A549 (cell line): ENCODE measurements around the gene ERGIC1.

Experiments used
- CBX2 ChIP-seq: fragments of 200-600 bp; sonication (generic); IDR thresholded peaks from 2 replicates; pipeline ENCODE4 v1.6.1; 2016; ENCODE audit warnings: low read depth, mild to moderate bottlenecking, borderline replicate concordance
- CEBPB ChIP-seq, 2 experiments: fragments of >200 bp in 1 of 2; sonication (Bioruptor Twin) in 1 of 2; formaldehyde crosslinking in 1 of 2; IDR thresholded peaks; 2 replicates each; pipeline ENCODE4 v1.6.1; 2012 to 2016
- CHD2 ChIP-seq: fragments of 150-350 bp; IDR thresholded peaks from 2 replicates; pipeline ENCODE4 v1.6.1; 2014; ENCODE audit warnings: low read length; ENCODE audit not compliant: partially characterized antibody
- EP300 ChIP-seq, 2 experiments: fragments of >200 bp; sonication (Bioruptor Twin); formaldehyde crosslinking; IDR thresholded peaks; 2 replicates in 1 of 2; 3 replicates in 1 of 2; pipeline ENCODE4 v1.6.1; 2016 to 2017
- HMGXB4 ChIP-seq: fragments of 250-450 bp; sonication (Bioruptor Pico); IDR thresholded peaks from 2 replicates; pipeline ENCODE4 v1.5.0; 2021; ENCODE audit warnings: mild to moderate bottlenecking, moderate library complexity, borderline replicate concordance
- JUN ChIP-seq, 2 experiments: fragments of >200 bp; sonication (Bioruptor Twin); formaldehyde crosslinking; IDR thresholded peaks; 2 replicates in 1 of 2; 3 replicates in 1 of 2; pipeline ENCODE4 v1.6.1; 2016 to 2017
- MAFK ChIP-seq: fragments of 450-650 bp; IDR thresholded peaks from 2 replicates; pipeline ENCODE4 v1.6.1; 2014; ENCODE audit not compliant: partially characterized antibody
- MAZ ChIP-seq: fragments of 150-350 bp; IDR thresholded peaks from 2 replicates; pipeline ENCODE4 v1.6.1; 2014; ENCODE audit warnings: antibody characterized with exemption, low read depth, low read length, borderline replicate concordance
- POLR2A ChIP-seq: IDR thresholded peaks from 2 replicates; pipeline ENCODE4 v1.6.1; 2012; ENCODE audit warnings: mild to moderate bottlenecking, low read length
- RAD21 ChIP-seq, 2 experiments: fragments of >200 bp in 1 of 2; sonication (Bioruptor Twin) in 1 of 2; formaldehyde crosslinking in 1 of 2; IDR thresholded peaks in 1 of 2; conservative IDR thresholded peaks in 1 of 2; 2 replicates in 1 of 2; 3 replicates in 1 of 2; pipeline ENCODE4 v1.6.1; 2012 to 2018; ENCODE audit warnings: inconsistent platforms in 1 of 2
- SMC3 ChIP-seq: fragments of >200 bp; sonication (Bioruptor Twin); formaldehyde crosslinking; IDR thresholded peaks from 3 replicates; pipeline ENCODE4 v1.6.1; 2018; ENCODE audit warnings: inconsistent platforms
- SREBF2 ChIP-seq: fragments of 450-650 bp; IDR thresholded peaks from 2 replicates; pipeline ENCODE4 v1.6.1; 2014; ENCODE audit warnings: mild to moderate bottlenecking, moderate library complexity
- ZNF302 ChIP-seq: fragments of 250-450 bp; sonication (Bioruptor Pico); IDR thresholded peaks from 2 replicates; pipeline ENCODE4 v1.9.0; 2021; ENCODE audit warnings: inconsistent platforms, mild to moderate bottlenecking, moderate library complexity
- TF ChIP-seq, protein P1 (sequence below): fragments of >200 bp; sonication (Bioruptor Twin); formaldehyde crosslinking; IDR thresholded peaks from 3 replicates; pipeline ENCODE4 v1.5.1; 2016

DNA sequence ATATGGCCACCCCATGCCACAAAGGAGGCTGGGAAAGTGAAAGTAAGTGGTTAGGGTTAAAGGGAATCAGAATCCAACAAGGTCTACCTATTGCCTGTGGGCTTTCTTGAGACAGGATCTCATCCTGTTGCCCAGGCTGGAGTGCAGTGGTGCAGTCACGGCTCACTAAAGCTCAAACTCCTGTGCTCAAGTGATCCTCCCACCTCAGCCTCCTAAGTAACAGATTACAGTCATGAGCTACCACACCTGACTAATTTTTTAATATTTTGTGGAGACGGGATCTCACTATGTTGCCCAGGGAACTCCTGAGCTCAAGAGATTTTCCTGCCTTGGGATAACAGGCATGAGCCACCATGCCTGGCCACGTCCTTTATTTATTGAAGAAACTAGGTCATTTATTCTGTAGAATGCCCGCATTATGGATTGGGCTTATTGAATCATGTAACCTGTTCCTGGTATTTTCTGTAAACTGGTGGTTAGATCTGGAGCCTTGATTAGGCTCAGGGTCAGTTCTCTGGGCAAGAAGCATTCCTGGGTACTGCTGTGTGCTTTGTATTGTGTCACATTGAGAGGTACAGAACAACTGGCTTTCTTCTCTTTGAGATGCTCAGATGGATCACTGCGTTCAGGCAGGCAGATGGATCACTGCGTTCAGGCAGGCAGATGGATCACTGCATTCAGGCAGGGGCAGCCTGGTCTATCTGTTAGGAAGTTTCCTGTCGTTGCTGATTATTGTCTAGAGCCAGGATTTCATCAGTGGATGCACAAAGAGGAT is 41.6 kb downstream of the ERGIC1 start:
- TF ChIP-seq POLR2A (no peak), SREBF2 (no peak), CHD2 (no peak), EP300 (IDR thresholded peaks at IDR 0.05) (no peak), HMGXB4 (no peak), CBX2 (no peak), JUN (IDR thresholded peaks at IDR 0.05) (no peak), MAZ (no peak), CEBPB (IDR thresholded peaks at IDR 0.05) (no peak), SMC3 (no peak), RAD21 (conservative IDR thresholded peaks at IDR 0.05 in 1 of 2, IDR thresholded peaks at IDR 0.05 in 1 of 2) (no peak), ZNF302 (no peak), MAFK (no peak)
- TF ChIP-seq, protein P1, sequence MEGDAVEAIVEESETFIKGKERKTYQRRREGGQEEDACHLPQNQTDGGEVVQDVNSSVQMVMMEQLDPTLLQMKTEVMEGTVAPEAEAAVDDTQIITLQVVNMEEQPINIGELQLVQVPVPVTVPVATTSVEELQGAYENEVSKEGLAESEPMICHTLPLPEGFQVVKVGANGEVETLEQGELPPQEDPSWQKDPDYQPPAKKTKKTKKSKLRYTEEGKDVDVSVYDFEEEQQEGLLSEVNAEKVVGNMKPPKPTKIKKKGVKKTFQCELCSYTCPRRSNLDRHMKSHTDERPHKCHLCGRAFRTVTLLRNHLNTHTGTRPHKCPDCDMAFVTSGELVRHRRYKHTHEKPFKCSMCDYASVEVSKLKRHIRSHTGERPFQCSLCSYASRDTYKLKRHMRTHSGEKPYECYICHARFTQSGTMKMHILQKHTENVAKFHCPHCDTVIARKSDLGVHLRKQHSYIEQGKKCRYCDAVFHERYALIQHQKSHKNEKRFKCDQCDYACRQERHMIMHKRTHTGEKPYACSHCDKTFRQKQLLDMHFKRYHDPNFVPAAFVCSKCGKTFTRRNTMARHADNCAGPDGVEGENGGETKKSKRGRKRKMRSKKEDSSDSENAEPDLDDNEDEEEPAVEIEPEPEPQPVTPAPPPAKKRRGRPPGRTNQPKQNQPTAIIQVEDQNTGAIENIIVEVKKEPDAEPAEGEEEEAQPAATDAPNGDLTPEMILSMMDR = no peak
